GM06990 (cell line): ENCODE results near the gene NLRC3.
"Not testable (repeated sequence)": the region's sequence is repeated elsewhere in the genome, so short reads cannot be mapped to it uniquely, and the experiment has no call there.

Experiments used
- DNase-seq: peaks from one replicate; pipeline ENCODE4 v3.0.0-alpha.2; 2011; ENCODE audit not compliant: insufficient read length; ENCODE audit errors: extremely low read depth
- H3K27me3 ChIP-seq: replicated peaks from 2 replicates; pipeline ENCODE4 v1.6.0; 2011; ENCODE audit warnings: low read length; ENCODE audit not compliant: control insufficient read depth, insufficient read depth
- H3K36me3 ChIP-seq: 2 replicates; pipeline ENCODE4 v1.5.1; 2011; ENCODE audit warnings: low read length; ENCODE audit not compliant: control insufficient read depth, insufficient read depth
- H3K4me3 ChIP-seq: replicated peaks from 2 replicates; pipeline ENCODE4 v1.5.1; 2011; ENCODE audit warnings: low read depth, mild to moderate bottlenecking, control low read depth, low read length
- CTCF ChIP-seq: IDR thresholded peaks from 2 replicates; pipeline ENCODE4 v1.5.1; 2011; ENCODE audit warnings: low read length, control low read depth, mild to moderate bottlenecking, inconsistent platforms; ENCODE audit not compliant: insufficient read depth, poor library complexity, severe bottlenecking

The NLRC3 gene

GRCh38 chr16:3528406-3528805 lies 48.8 kb downstream of the NLRC3 start:
- DNase-seq: no peak
- H3K4me3 ChIP-seq: no peak overlapping the region
- H3K27me3 ChIP-seq: no peaks in the 10 kb centered on the region
- H3K36me3 ChIP-seq: peaks cover 3% of the 10 kb centered on the region
- TF ChIP-seq CTCF: no peak

- H3K36me3 ChIP-seq, DNase-seq, H3K4me3 ChIP-seq, H3K27me3 ChIP-seq: not testable (repeated sequence)
- peak; percentile 67 for TF ChIP-seq CTCF
These were observed 49.9 kb downstream of the NLRC3 start for GRCh38 chr16:3527216-3527829.

- no peak for DNase-seq
- H3K27me3 ChIP-seq: no peaks in the 10 kb centered on the region
- no peak overlapping the region for H3K4me3 ChIP-seq
- no peak for TF ChIP-seq CTCF
- peaks cover 1% of the 10 kb centered on the region for H3K36me3 ChIP-seq
These were observed 51.3 kb downstream of the NLRC3 start for GRCh38 chr16:3525951-3526350.

- H3K4me3 ChIP-seq: no peak overlapping the region
- H3K27me3 ChIP-seq: no peaks in the 10 kb centered on the region
- H3K36me3 ChIP-seq: peaks cover 2% of the 10 kb centered on the region
- DNase-seq: no peak
- no peak for TF ChIP-seq CTCF
These were observed 53.9 kb downstream of the NLRC3 start for GRCh38 chr16:3523281-3523680.

GRCh38 chr16:3520841-3521240 lies 56.4 kb downstream of the NLRC3 start:
- no peak overlapping the region for H3K4me3 ChIP-seq
- H3K36me3 ChIP-seq: peaks cover 2% of the 10 kb centered on the region
- H3K27me3 ChIP-seq: no peaks in the 10 kb centered on the region
- no peak for DNase-seq
- TF ChIP-seq CTCF: no peak

- peaks cover 2% of the 10 kb centered on the region for H3K36me3 ChIP-seq
- no peak for TF ChIP-seq CTCF
- no peak overlapping the region for H3K4me3 ChIP-seq
- DNase-seq: no peak
- H3K27me3 ChIP-seq: no peaks in the 10 kb centered on the region
These were observed 56.8 kb downstream of the NLRC3 start for GRCh38 chr16:3520413-3520812.
